Measurements from ENCODE around the gene ANO2. TPM values are rescaled to one million over a fixed set of nuclear protein-coding genes. Genes with fewer than 3 reads are reported as not detected.

Gene ANO2
- total and polyA plus RNA-seq, 8 donors = 0.43 to 2.4 (median 0.97) TPM

DNA sequence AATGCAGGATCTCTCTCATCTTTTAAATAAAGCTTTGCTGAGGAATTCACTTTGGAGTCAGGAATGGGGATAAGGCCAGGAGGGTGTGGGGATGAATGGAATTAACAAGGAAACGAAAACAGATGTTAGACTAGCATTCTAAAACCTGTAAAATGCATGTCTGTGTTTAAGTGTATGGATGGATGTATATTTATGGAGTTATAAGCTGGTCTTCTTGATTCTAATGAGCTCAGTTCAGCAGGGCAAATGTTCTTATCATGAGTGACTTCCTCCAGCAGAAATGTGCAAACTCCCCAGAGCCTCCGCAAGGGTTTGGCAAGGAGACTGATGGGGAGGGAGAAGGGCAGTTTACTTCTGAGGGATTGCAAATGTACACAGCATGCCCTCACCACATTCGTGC, 364.0 kb downstream of the ANO2 start:
- TF ChIP-seq, protein P1, sequence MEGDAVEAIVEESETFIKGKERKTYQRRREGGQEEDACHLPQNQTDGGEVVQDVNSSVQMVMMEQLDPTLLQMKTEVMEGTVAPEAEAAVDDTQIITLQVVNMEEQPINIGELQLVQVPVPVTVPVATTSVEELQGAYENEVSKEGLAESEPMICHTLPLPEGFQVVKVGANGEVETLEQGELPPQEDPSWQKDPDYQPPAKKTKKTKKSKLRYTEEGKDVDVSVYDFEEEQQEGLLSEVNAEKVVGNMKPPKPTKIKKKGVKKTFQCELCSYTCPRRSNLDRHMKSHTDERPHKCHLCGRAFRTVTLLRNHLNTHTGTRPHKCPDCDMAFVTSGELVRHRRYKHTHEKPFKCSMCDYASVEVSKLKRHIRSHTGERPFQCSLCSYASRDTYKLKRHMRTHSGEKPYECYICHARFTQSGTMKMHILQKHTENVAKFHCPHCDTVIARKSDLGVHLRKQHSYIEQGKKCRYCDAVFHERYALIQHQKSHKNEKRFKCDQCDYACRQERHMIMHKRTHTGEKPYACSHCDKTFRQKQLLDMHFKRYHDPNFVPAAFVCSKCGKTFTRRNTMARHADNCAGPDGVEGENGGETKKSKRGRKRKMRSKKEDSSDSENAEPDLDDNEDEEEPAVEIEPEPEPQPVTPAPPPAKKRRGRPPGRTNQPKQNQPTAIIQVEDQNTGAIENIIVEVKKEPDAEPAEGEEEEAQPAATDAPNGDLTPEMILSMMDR (IDR thresholded peaks at IDR 0.05) = no peak
- no peaks in the 10 kb centered on the region for H3K4me1 ChIP-seq
- no peak for DNase-seq
- WGBS, 2 donors = 42 to 45% methylated on average over 3 of the region's 3 CpGs
- no peak for FAIRE-seq
- H3K4me3 ChIP-seq = no peak overlapping the region
- intact Hi-C loops (cut with DNase I) = no loop called here
- H3K27me3 ChIP-seq = no peaks in the 10 kb centered on the region
- no peak for ATAC-seq
- H3K9me3 ChIP-seq = no peaks in the 10 kb centered on the region
- H3K36me3 ChIP-seq = no peaks in the 10 kb centered on the region
- no peak overlapping the region for H3K27ac ChIP-seq

DNA sequence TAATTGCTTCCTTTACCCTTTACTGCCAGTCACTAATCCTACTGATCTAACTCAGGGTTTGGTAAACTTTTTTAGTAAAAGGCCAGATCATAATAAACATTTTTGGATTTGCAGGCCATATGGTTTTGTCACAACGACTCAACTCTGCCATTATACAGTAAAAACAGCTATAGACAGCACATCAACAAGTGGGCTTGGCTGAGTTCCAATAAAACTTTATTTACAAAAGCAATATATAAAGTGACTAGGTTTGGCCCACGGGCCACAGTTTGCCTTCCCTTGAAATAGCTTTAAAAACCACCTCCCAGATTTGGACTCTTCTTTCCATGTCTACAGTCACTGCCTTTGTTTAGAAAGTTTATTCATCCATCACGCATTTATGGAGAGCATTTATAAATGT, 366.3 kb downstream of the ANO2 start:
- 53 to 62% methylated on average over 3 of the region's 3 CpGs for WGBS, 2 donors
- ATAC-seq = no peak
- Histone ChIP-seq H3K4me3 (no peak overlapping the region), H3K27ac (no peak overlapping the region), H3K27me3 (peaks cover 0 to 7% (median 0%) of the 10 kb centered on the region in 4 donors), H3K36me3 (no peaks in the 10 kb centered on the region), H3K4me1 (no peaks in the 10 kb centered on the region), H3K9me3 (no peaks in the 10 kb centered on the region)
- FAIRE-seq = no peak
- DNase-seq = no peak
- TF ChIP-seq, protein P1 (IDR thresholded peaks at IDR 0.05) = no peak
- intact Hi-C loops (cut with DNase I) = no loop called here

DNA sequence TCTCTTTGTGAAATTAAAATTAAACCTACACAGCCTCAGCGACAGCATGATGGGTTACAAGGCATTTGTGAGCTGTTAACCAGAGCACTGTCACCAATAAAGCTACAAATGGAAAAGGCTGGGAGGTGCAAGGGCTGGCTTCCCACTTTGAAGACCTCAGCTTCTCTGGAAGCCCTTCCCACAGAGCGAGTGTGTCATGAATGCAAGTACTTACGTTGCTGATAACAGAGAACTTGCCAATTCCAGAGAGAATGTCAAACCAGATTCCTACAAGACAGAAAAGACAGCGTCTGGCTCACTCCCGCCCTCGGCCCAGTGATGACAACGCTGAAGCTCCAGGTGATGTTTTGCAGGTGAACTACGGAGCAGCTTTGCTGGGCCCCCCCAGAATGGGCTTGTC, 367.3 kb downstream of the ANO2 start:
- no peaks in the 10 kb centered on the region for H3K4me1 ChIP-seq
- no peak for FAIRE-seq
- H3K4me3 ChIP-seq = no peak overlapping the region
- TF ChIP-seq, protein P1 (IDR thresholded peaks at IDR 0.05) = no peak
- H3K9me3 ChIP-seq = no peaks in the 10 kb centered on the region
- H3K36me3 ChIP-seq = no peaks in the 10 kb centered on the region
- H3K27ac ChIP-seq = no peak overlapping the region
- no peak for ATAC-seq
- no peak for DNase-seq
- H3K27me3 ChIP-seq = peaks cover 0 to 9% (median 0%) of the 10 kb centered on the region in 4 donors
- 54 to 57% methylated on average over 8 of the region's 8 CpGs for WGBS, 2 donors
- intact Hi-C loops (cut with DNase I) = no loop called here

DNA sequence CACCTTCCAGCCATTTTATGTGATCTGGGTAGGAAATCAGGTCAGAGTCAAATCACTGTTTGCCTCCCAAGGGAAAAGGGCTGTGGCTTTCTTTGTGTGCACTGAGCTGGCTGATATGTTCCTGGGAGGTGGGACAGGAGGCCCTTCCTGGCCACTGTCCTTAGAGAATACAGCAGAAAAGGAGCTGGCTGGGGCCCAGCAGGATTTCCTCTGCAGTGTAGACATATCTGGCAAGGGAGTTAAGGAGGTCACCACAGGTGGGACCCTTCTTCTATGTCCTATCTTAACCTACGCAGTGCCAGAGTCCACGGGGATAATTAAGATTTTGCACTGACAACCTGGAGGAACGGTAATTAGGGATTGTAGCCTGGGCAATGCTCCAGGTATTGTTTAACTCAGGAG, 367.8 kb downstream of the ANO2 start:
- H3K27me3 ChIP-seq = peaks cover 0 to 9% (median 0%) of the 10 kb centered on the region in 4 donors
- no peak for FAIRE-seq
- no peak overlapping the region for H3K4me3 ChIP-seq
- H3K4me1 ChIP-seq = no peaks in the 10 kb centered on the region
- no peaks in the 10 kb centered on the region for H3K36me3 ChIP-seq
- ATAC-seq = no peak
- intact Hi-C loops (cut with DNase I) = no loop called here
- no peak for DNase-seq
- TF ChIP-seq, protein P1 (IDR thresholded peaks at IDR 0.05) = no peak
- H3K27ac ChIP-seq = no peak overlapping the region
- H3K9me3 ChIP-seq = no peaks in the 10 kb centered on the region
- WGBS, 2 donors = 29 to 34% methylated on average over 3 of the region's 3 CpGs

DNA sequence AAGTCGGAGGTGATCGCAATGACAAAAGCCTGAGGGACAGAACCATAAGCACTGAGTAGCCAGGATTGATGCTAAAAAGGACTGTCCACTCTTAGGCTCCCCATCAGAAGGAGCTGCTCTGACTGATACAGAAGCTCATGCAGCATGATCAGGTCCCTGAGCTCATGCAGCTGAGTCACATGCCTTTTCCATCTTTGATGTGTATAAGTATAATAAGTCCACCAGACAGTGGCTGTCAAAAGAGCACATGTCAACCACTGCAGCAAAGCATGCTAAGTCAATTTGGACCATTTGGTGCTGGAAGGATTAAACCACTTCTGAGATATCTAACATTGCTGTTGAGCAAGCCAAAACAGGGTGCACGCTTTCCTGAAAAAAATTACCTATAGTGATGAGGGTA, 369.1 kb downstream of the ANO2 start:
- H3K4me3 ChIP-seq = no peak overlapping the region
- H3K27ac ChIP-seq = no peak overlapping the region
- 75 to 88% methylated on average over 3 of the region's 3 CpGs for WGBS, 2 donors
- no peaks in the 10 kb centered on the region for H3K36me3 ChIP-seq
- ATAC-seq (no peak), DNase-seq (no peak), FAIRE-seq (no peak)
- H3K9me3 ChIP-seq = no peaks in the 10 kb centered on the region
- intact Hi-C loops (cut with DNase I) = no loop called here
- H3K4me1 ChIP-seq = no peaks in the 10 kb centered on the region
- TF ChIP-seq, protein P1 (IDR thresholded peaks at IDR 0.05) = no peak
- H3K27me3 ChIP-seq = peaks cover 0 to 9% (median 0%) of the 10 kb centered on the region in 4 donors

Data from pancreas (tissue), 10 donors.